HG02970 (cell line): ENCODE results near the gene RHOBTB3.
A peak's percentile ranks its signal among the peaks of the same experiment; 100 is the strongest.

Experiments used
- ATAC-seq: cut with Tn5 transposase; IDR thresholded peaks from one replicate; pipeline ENCODE4 v1.9.1; 2021; ENCODE audit warnings: mild to moderate bottlenecking, moderate library complexity, moderate number of reproducible peaks; ENCODE audit not compliant: unreplicated experiment, low FRiP score

Gene RHOBTB3

GRCh38 chr5:95761771-95762651 lies 30.9 kb downstream of the RHOBTB3 start:
- ATAC-seq = no peak

DNA sequence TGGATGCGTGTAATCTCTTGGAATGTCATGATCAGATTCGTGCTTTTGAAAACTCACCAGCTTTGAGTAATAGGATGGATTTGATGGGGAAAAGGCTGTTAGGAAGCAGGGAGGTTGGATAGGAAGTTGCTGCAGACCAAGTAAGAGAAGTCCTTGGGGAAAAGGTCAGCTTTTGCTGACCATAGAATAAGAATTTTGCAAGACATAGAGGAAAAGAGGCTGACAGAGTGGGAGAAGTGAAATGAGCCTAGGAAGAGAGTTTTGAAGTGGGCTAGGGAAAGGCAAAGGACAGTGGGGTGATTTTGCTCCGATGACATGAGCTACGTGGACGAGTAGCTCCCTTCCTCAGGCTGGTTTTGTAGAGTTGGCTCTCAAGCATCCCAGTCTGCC lies 31.5 kb downstream of the RHOBTB3 start:
- ATAC-seq = no peak

- no peak for ATAC-seq
Measured at GRCh38 chr5:95763941-95764340, 32.8 kb downstream of the RHOBTB3 start.

DNA sequence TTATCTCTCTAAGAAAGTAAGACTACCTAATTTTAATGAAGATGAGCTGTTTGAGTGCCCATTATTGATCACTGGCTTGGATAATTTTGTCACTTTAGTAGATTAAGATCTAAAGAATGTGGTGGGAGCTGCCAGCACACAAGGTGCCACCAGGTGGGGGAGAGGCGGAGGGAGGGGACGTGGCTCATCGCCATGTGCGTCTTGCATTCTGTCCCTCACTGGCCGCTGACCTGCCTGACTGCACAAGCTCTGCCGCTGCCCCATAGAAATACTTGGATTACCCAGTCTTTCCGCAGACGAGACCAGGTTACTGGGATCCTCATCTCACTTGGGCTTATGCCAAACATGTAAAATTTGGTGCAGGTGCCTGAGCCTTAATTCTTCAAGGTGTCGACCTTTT lies 37.6 kb downstream of the RHOBTB3 start:
- ATAC-seq = no peak

DNA sequence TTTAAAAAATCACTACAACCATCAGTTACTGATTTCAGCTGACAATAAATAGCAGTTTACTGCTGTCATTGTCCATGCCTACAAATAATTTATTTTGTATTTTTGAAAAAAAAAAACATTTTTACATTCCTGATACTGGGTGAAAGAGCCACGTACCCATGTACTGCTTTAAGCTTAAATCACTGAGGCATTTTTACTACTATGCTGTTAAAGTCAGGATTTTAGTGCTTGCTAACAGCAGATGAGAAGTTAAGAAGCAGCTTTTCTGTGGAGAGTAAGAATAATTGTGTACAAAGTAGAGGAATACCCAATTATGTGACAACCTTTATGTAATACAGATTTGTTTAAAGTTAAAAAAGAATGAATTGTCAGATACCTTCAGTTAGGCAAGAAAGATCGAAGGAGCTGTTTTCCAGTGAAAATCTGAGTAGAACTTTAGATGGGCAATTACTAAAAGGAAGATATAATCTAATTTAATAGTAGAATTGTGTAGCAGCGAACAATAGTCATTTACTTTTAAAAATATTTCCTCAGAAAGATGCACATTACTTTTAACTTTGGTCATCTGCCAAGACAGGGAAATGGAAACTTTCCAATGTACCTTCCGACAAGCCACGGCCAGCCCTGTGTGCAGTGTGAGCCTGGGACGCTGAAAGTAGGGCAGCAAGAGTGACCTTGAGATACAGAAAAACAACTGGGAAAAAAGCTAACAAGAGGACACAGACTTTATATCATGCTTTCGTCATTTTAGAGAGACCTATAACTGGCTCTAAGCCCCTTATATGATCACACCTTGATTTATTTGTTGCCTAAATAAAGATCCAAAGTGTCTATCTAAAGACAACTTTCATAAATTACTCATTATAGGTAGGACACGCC lies 39.9 kb downstream of the RHOBTB3 start:
- ATAC-seq = no peak

- no peak for ATAC-seq
Measured at GRCh38 chr5:95771892-95772291, 40.8 kb downstream of the RHOBTB3 start.

- ATAC-seq = no peak
Measured at GRCh38 chr5:95773335-95774059, 42.4 kb downstream of the RHOBTB3 start.

GRCh38 chr5:95777441-95777840 lies 46.3 kb downstream of the RHOBTB3 start:
- no peak for ATAC-seq

- ATAC-seq = no peak
Measured at GRCh38 chr5:95778713-95779436, 47.7 kb downstream of the RHOBTB3 start.

DNA sequence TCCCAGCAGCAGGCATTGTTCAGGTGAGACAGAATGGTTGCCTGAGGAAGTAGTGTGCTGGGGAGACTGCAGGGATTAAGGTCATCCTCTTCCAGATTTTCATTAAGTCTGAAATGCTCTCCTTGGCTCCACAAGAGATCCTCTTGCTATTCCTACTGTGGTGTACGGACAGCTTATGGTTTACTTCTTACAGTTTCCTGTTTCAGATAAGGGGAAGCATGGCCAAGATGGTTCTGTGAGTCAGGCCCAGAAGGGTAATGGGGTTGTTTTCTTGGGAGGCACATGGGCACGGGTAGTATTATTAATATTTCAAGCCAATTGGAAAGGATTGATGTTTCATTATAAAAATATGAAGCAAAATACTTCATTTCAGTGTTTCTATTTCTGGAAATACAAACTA lies 48.5 kb downstream of the RHOBTB3 start:
- no peak for ATAC-seq

GRCh38 chr5:95780597-95780996 lies 49.5 kb downstream of the RHOBTB3 start:
- no peak for ATAC-seq

DNA sequence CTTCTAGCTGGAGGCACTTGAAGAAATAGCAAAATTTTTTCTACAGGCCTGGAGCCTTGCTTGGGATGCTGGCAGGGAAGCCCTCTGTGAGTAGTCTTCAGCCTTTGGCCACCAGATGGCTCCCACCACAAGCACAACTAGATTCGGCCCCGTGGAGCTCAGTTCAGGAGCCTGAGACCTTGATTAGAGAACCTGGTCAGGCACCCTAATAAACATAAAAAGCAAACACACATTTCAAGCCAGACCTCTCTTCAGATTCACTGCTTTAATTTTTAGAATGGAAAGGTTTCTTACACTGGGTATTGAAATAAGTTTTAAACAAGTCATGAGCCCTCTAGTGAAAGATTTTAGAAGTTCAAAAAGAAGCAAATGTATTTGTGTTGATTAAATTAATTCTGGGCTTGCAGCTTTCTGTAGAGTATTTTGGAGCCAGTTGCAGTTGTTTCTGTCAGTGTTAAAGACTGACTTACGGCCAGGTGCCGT lies 50.0 kb downstream of the RHOBTB3 start:
- ATAC-seq = peak; percentile 60

- ATAC-seq = no peak
Measured at GRCh38 chr5:95782181-95782580, 51.0 kb downstream of the RHOBTB3 start.

DNA sequence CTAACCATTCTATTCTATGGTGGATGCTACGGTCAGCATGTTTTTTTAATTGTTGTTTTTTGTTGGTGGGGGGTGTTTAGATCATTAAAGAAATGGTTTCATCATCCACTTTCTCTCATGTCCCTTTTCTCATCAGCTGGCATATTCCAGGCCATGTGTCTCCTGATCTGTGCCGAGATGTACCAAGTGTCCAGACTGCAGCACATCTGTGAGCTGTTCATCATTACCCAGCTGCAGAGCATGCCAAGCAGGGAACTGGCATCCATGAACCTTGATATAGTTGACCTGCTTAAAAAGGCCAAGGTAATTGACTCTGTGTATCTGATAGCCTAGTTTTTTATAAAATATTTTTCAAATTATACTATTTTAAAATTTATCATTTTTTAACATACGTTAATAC lies 52.5 kb downstream of the RHOBTB3 start:
- ATAC-seq = no peak

DNA sequence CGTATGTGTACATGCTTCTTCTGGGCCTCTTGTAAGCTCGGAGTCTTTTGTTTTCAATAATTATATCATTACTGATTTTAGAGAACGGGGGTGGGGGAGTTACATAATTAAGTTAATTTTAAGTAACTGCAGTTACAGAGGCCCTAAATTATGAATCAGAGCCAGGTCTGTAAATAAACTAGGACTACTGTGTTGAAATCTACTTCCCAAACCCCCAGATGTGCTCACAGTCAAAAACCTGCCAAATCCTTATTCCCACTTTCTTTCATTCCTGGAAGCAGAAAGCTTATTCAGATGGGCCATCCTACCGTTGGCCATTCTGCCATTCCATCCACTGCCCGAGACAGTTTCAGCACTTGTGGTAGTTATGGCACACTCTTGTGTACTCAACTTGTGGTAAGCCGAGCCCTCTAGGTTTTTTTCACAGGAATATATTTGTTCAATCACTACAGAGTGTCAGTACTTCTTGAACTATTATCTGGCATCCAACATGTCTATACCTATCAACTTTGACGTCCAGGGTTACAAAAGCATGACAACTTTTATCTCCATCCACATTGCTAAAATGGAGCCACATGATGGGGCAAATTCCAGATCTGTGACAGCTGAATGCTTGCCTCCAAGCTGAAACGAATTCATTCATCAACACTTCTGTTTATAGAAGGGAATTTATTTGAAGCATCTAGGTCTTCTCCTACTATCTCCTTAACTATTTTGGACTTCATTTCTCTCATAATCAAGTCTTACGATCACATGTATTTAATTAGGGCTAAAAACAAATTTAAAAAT lies 53.6 kb downstream of the RHOBTB3 start:
- no peak for ATAC-seq

DNA sequence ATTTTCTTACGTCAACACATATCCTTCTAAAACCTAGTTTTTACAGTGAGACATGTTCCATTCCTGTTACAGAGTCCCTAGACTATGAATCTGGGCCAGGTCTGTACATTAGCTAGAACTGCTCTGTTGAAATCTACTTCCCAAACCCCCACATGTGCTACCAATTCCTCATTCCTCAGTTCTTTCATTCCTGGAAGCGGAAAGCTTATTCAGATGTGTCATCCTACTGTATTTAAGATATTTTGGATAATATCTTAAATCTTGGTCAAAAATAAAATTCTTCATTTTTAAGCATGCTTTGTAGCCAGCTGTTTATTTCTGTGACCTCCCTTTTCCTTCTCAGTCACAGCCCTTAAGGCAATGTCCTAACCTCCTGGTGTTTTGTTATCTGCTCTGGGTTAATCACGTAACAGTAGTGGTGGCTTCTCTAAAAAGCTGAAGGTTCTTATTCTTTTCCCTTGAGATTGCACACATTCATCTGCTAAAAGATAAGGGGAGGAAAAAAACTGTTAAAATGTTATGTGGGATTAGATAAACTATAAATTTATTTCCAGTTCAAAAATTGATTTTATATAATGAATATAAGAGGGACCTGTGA lies 55.8 kb downstream of the RHOBTB3 start:
- ATAC-seq = no peak

DNA sequence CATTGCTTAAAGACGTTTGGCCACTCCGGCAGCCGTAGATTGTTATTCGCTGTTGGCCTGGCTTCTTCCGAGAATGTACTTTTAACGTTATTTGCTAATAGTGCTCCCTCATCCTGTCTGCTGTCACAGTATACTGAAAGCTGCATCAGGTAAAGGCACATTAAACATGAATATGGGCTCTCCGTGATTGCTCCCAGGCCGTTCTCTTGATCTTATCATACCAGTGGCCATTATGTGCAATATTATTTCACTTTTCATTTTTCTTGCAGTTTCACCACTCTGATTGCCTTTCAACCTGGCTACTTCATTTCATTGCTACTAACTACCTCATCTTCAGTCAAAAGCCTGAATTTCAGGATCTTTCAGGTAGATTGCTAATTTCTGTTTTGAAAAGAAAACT lies 57.4 kb downstream of the RHOBTB3 start:
- ATAC-seq = no peak

DNA sequence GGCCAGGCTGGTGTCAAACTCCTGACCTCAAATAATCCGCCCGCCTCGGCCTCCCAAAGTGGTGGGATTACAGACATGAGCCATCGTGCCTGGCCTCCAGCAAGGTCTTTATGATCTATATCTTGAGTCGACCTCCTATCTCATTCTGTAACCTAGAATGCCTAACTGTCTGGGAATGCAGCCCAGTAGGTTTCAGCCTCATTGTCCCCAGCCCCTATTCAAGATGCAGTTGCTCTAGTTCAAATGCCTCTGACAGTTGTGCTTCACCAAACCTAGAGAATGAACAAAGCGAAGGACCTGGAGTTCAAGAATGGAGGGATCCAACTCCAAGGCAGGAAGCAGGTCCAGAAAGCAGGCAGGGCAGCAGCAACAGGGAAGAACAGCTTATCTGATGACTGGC lies 60.6 kb downstream of the RHOBTB3 start:
- ATAC-seq = no peak

GRCh38 chr5:95794070-95794516 lies 63.0 kb downstream of the RHOBTB3 start:
- no peak for ATAC-seq
